Measurements from ENCODE around the gene CDH23. TPM values are rescaled to one million over a fixed set of nuclear protein-coding genes. Genes with fewer than 3 reads are reported as not detected.

CDH23 gene
- total and polyA plus RNA-seq, 10 of the 15 experiments (the other 5 are each of a cell fraction or from before 2014, with no cell fraction given), result 0.09 to 0.40 (median 0.15) TPM; not detected in 1

- H2AFZ ChIP-seq (ENCODE audit: control insufficient read depth, low read depth, low read length), result no peak overlapping the region
- no peak overlapping the region for H3K9ac ChIP-seq (ENCODE audit: control insufficient read depth, insufficient read depth, low read length)
- intact Hi-C loops (cut with micrococcal nuclease; ENCODE audit: unreplicated experiment) (no loop called here), in situ Hi-C loops (cut with MboI) (no loop called here)
- H3K27me3 ChIP-seq (replicated peaks in 1 of 2; ENCODE audit: control insufficient read depth in 2 of 2, insufficient read depth in 2 of 2, low read length in 1 of 2), result no peaks in the 10 kb centered on the region
- DNase-seq (ENCODE audit: low read depth, low spot score), result no peak
- RAD21 ChIA-PET (ENCODE audit: unreplicated experiment), result interaction anchor here (0.6 kb wide), 1 partner anchor 24 kb away, joined by 3 read pairs; no protein-coding TSS in a partner anchor
- FAIRE-seq, result no peak
- POLR2A ChIA-PET, result no interaction called here
- no peak overlapping the region for H3K4me2 ChIP-seq (ENCODE audit: control insufficient read depth, insufficient read depth)
- SMC1A ChIA-PET (ENCODE audit: uncharacterized antibody, unreplicated experiment), result no interaction called here
- H3K4me1 ChIP-seq (ENCODE audit: control insufficient read depth, insufficient read depth, low read length), result peaks cover 22% of the 10 kb centered on the region
- no peak for TF ChIP-seq NFYB (IDR thresholded peaks at IDR 0.05; ENCODE audit: insufficient read depth, low read depth, low read length)
- no peak for TF ChIP-seq RCOR1 (conservative IDR thresholded peaks at IDR 0.05; ENCODE audit: low read depth, low read length)
- no peak for TF ChIP-seq E2F4 (IDR thresholded peaks at IDR 0.05; ENCODE audit: low read depth, low read length)
- no peak for TF ChIP-seq SKIL (IDR thresholded peaks at IDR 0.05; ENCODE audit: low read depth, poor library complexity, severe bottlenecking)
- no peak for TF ChIP-seq ZNF274 (IDR thresholded peaks at IDR 0.05; ENCODE audit: insufficient read depth, insufficient read length)
- TF ChIP-seq CREB1 (IDR thresholded peaks at IDR 0.05; ENCODE audit: low read depth), result no peak
- no peak for TF ChIP-seq CEBPZ (IDR thresholded peaks at IDR 0.05; ENCODE audit: low read depth, low read length)
- TF ChIP-seq PBX3 (IDR thresholded peaks at IDR 0.05; ENCODE audit: insufficient replicate concordance, low read depth, low read length), result no peak
- no peak for TF ChIP-seq SMARCA5 (IDR thresholded peaks at IDR 0.05)
- no peak for TF ChIP-seq SMAD1 (IDR thresholded peaks at IDR 0.05; ENCODE audit: low read depth, partially characterized antibody)
- no peak for TF ChIP-seq CHD1 (IDR thresholded peaks at IDR 0.05; ENCODE audit: low read depth, low read length)
- TF ChIP-seq MEF2A (IDR thresholded peaks at IDR 0.05; ENCODE audit: insufficient read depth, low read depth, low read length), result no peak
- no peak for TF ChIP-seq WRNIP1 (IDR thresholded peaks at IDR 0.05; ENCODE audit: borderline replicate concordance, low read depth, low read length)
- no peaks in the 10 kb centered on the region for H3K9me3 ChIP-seq (replicated peaks; ENCODE audit: control insufficient read depth, insufficient read depth, low read length)
- no peaks in the 10 kb centered on the region for H4K20me1 ChIP-seq (ENCODE audit: control insufficient read depth, insufficient read depth)
- H3K79me2 ChIP-seq (ENCODE audit: control insufficient read depth, insufficient read depth, low read length), result no peaks in the 10 kb centered on the region
- CTCF ChIA-PET, result interaction anchor here (1.0 kb wide), 1 partner anchor 162 kb away, joined by 3 read pairs; no protein-coding TSS in a partner anchor
- WGBS (ENCODE audit: insufficient coverage, insufficient replicate concordance, low lambda C conversion rate, missing lambda C conversion rate), result 46% methylated on average over 5 of the region's 5 CpGs
- no peak overlapping the region for H3K4me3 ChIP-seq
- H3K36me3 ChIP-seq (ENCODE audit: control insufficient read depth in 2 of 2, insufficient read depth in 2 of 2, low read length in 1 of 2), result no peaks in the 10 kb centered on the region
- no TSS peak for BruUV-seq (replicated peaks)
- H3K27ac ChIP-seq (ENCODE audit: control insufficient read depth, insufficient read depth), result no peak overlapping the region
- no peak for ATAC-seq
These were observed 338.1 kb downstream of the CDH23 start for GRCh38 chr10:71734797-71735196.

All from GM12878 (cell line).